Mammary epithelial cell (primary cell): ENCODE measurements around the gene PEAK1.

Experiments
- CTCF ChIP-seq, 2 donors: IDR thresholded peaks in 1 of 2; conservative IDR thresholded peaks in 1 of 2; 2 replicates each; pipeline ENCODE4 v1.5.1; 2011 to 2012; ENCODE audit warnings: inconsistent platforms in 2 of 2, low read length in 2 of 2, mild to moderate bottlenecking in 2 of 2, control low read depth in 1 of 2, low read depth in 1 of 2; ENCODE audit not compliant: insufficient read depth in 1 of 2; ENCODE audit errors: extremely low read depth in 1 of 2
- EZH2 ChIP-seq: IDR thresholded peaks from 2 replicates; pipeline ENCODE4 v1.6.1; 2012; ENCODE audit warnings: low read length, inconsistent platforms, borderline replicate concordance

- TF ChIP-seq CTCF (conservative IDR thresholded peaks at IDR 0.05 in 1 of 2, IDR thresholded peaks at IDR 0.05 in 1 of 2; ENCODE audit: extremely low read depth in 1 of 2, insufficient read depth in 1 of 2, low read depth in 1 of 2, low read length in 2 of 2) (no peak), EZH2 (no peak)
Observed at GRCh38 chr15:77162872-77163633, 256.9 kb downstream of the PEAK1 start.
